Lower leg skin (tissue), 4 donors: ENCODE data around the gene ASIC2. TPM values are rescaled to one million over a fixed set of nuclear protein-coding genes. Genes with fewer than 3 reads are reported as not detected.

Experiments
- DNase-seq, 2 donors: peaks; one replicate each; pipeline ENCODE4 v3.0.0-alpha.2; 2019; ENCODE audit warnings: low spot score in 2 of 2
- H3K4me3 ChIP-seq: fragments of 200-600 bp; sonication (generic); 2 replicates; pipeline ENCODE4 v1.5.1; 2017; ENCODE audit warnings: mild to moderate bottlenecking, low read depth; ENCODE audit not compliant: poor library complexity, severe bottlenecking
- CTCF ChIP-seq, 3 donors: fragments of 450-650 bp; IDR thresholded peaks; one replicate each; pipeline ENCODE4 v1.5.1; 2016; ENCODE audit warnings: antibody characterized with exemption in 3 of 3, mild to moderate bottlenecking in 3 of 3, moderate library complexity in 2 of 3
- POLR2A ChIP-seq, 2 donors: fragments of 450-650 bp; IDR thresholded peaks; one replicate each; pipeline ENCODE4 v1.6.1; 2016 to 2017; ENCODE audit warnings: antibody characterized with exemption in 2 of 2, mild to moderate bottlenecking in 1 of 2, moderate library complexity in 1 of 2
- WGBS, 2 donors: methylation state at CpG; one replicate each; pipeline ENCODE4 v1.1.5; 2018; 5-methylcytosine and 5-hydroxymethylcytosine counted together
- intact Hi-C: fragments of 100-400 bp; cut with DNase I; formaldehyde crosslinking; loops from one replicate; pipeline ENCODE4 v1.15.0; 2023; ENCODE audit warnings: low total_unique reads
- total RNA-seq, 4 donors: library from RNA; depleted of rRNA; stranded (reverse); fragments of >200 nt; gene quantifications; one replicate each; pipeline ENCODE4 v1.1.0, GENCODE V29; 2016

Gene ASIC2
- total RNA-seq, 4 donors from 2014 or later: 0.21 TPM; not detected in 3

DNA sequence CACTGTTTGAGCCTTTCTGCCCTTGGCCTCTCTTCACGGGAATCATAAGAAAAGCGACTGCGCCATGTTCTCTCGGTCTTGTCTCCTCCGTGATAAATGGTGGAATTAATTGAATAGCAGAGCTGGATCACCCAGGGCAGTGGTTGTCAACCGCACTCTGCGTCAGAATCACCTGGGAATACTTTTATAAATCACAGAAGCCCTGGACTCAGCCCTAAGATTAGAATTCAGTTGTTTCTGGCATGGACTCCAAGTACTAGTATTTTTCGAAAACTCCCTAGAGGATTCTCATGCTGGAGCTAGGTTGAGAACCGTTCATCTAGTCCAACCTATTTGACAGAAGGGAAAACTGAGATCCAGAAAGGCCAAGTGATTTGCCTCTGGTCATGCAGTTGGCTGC lies 237.3 kb downstream of the ASIC2 start:
- WGBS, 2 donors: 87 to 90% methylated on average over 9 of the region's 9 CpGs
- no peak for TF ChIP-seq POLR2A (IDR thresholded peaks at IDR 0.05)
- TF ChIP-seq CTCF (IDR thresholded peaks at IDR 0.05): no peak
- intact Hi-C loops: no loop called here

DNA sequence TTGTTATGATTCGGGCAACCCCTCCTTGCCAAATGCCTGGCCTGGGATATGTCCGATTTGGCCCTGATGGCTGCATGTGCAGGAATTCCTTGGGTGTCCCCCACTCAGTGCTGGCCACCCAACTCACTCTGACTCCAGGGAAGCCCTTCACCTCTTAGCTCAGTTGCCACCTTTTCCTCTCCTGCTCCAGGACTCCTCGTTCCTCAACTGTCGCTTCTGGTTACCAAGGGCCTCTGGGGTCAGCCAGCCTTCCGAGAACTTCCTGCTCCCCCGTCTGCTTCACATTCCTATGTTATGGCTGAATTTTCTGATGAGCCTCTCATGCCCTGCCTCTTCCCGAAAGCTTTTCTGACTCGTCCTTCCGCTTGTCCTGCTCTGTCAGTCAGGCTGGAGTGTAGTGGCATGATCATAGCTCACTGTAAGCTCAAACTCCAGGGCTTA lies 237.9 kb downstream of the ASIC2 start:
- 77% methylated on average over 9 of the region's 9 CpGs for WGBS, 2 donors
- TF ChIP-seq POLR2A (IDR thresholded peaks at IDR 0.05): no peak
- no peak for TF ChIP-seq CTCF (IDR thresholded peaks at IDR 0.05)
- H3K4me3 ChIP-seq: no peak overlapping the region
- no peak for DNase-seq
- intact Hi-C loops: no loop called here

More for the DNA sequence above, 237.3 kb downstream of the ASIC2 start:
- no peak overlapping the region for H3K4me3 ChIP-seq
- DNase-seq: no peak

DNA sequence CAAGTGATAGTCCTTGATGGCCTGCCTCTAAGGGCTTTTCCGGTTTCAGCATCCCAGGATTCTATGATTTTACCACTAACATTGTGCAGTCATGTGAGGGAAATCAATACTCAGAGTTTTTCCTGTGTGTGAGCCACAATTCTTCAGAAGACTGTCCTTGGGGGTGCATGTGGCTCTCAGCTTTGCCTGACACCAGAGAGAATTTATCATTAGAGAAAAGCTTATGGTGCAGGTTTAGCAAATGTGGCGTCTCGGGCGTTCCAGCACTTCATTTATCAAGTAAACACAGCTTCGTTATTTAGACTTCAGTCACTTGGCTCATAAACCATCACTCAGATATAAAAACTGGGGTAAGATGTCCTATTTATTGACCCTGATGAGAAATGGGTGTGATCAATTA lies 238.7 kb downstream of the ASIC2 start:
- intact Hi-C loops: no loop called here
- no peak overlapping the region for H3K4me3 ChIP-seq
- 85 to 94% methylated on average over 5 of the region's 5 CpGs for WGBS, 2 donors
- no peak for DNase-seq
- TF ChIP-seq CTCF (IDR thresholded peaks at IDR 0.05) (no peak), POLR2A (IDR thresholded peaks at IDR 0.05) (no peak)

DNA sequence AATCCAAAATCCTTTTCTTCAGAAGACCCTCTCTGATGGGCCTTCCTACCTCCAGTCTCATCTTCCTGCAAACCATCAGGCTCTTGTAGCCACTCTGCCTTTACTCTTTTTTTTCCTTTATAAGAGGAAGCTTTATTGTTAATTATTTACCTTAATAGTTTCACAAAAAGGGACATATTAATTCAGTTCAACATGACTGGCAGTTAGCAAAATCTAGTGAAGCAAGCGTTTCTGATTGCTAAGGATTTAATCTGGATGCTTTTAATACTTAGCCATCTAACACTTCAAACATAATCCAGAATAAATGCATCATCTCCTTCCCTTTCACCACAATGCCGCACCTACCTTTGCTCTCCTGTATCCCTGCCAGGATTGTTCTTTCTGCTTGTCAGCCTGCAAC lies 239.4 kb downstream of the ASIC2 start:
- no peak for DNase-seq
- no peak overlapping the region for H3K4me3 ChIP-seq
- no peak for TF ChIP-seq POLR2A (IDR thresholded peaks at IDR 0.05)
- TF ChIP-seq CTCF (IDR thresholded peaks at IDR 0.05): no peak
- intact Hi-C loops: no loop called here
- 75 to 92% methylated on average over 2 of the region's 2 CpGs for WGBS, 2 donors

- DNase-seq: no peak
- H3K4me3 ChIP-seq: no peak overlapping the region
- WGBS, 2 donors: 89 to 92% methylated on average over 4 of the region's 4 CpGs
- intact Hi-C loops: no loop called here
- TF ChIP-seq CTCF (IDR thresholded peaks at IDR 0.05): no peak
- no peak for TF ChIP-seq POLR2A (IDR thresholded peaks at IDR 0.05)
These were observed 240.2 kb downstream of the ASIC2 start for GRCh38 chr17:33052856-33053255.

GRCh38 chr17:33050611-33051140 lies 242.4 kb downstream of the ASIC2 start:
- DNase-seq: no peak
- intact Hi-C loops: no loop called here
- 48 to 55% methylated on average over 1 of the region's 1 CpG for WGBS, 2 donors
- H3K4me3 ChIP-seq: no peak overlapping the region
- TF ChIP-seq POLR2A (IDR thresholded peaks at IDR 0.05) (no peak), CTCF (IDR thresholded peaks at IDR 0.05) (no peak)
